ENCODE data around the gene TRIM38. TPM values are rescaled to one million over a fixed set of nuclear protein-coding genes. Genes with fewer than 3 reads are reported as not detected.
"Not testable (repeated sequence)": the region's sequence is repeated elsewhere in the genome, so short reads cannot be mapped to it uniquely, and the experiment has no call there.

TRIM38 gene
- total and polyA plus RNA-seq, 8 donors = 11.9 to 16.5 (median 15.4) TPM

- no peak overlapping the region for H3K4me3 ChIP-seq
- intact Hi-C loops (cut with DNase I) = no loop called here
- no peaks in the 10 kb centered on the region for H3K36me3 ChIP-seq
- H3K4me1 ChIP-seq = no peaks in the 10 kb centered on the region
- ATAC-seq (no peak), DNase-seq (no peak)
- TF ChIP-seq CTCF (IDR thresholded peaks at IDR 0.05) = no peak
- H3K9me3 ChIP-seq = no peaks in the 10 kb centered on the region
- H3K27me3 ChIP-seq = no peaks in the 10 kb centered on the region
- H3K27ac ChIP-seq = no peak overlapping the region
These were observed 23.0 kb upstream of the TRIM38 start for GRCh38 chr6:25939593-25939992.

- ATAC-seq = peak; percentile 57
- Histone ChIP-seq H3K4me1 (no peaks in the 10 kb centered on the region), H3K27me3 (no peaks in the 10 kb centered on the region)
These were observed 19.9 kb upstream of the TRIM38 start for GRCh38 chr6:25942561-25943147.

GRCh38 chr6:25943887-25944286 is 18.7 kb upstream of the TRIM38 start:
- Histone ChIP-seq H3K27ac (no peak overlapping the region), H3K4me1 (no peaks in the 10 kb centered on the region), H3K4me3 (no peak overlapping the region), H3K27me3 (no peaks in the 10 kb centered on the region), H3K9me3 (no peaks in the 10 kb centered on the region), H3K36me3 (no peaks in the 10 kb centered on the region)
- TF ChIP-seq CTCF (IDR thresholded peaks at IDR 0.05) = no peak
- DNase-seq (no peak), ATAC-seq (no peak)
- intact Hi-C loops (cut with DNase I) = no loop called here

More at GRCh38 chr6:25942561-25943147, 19.9 kb upstream of the TRIM38 start:
- intact Hi-C loops (cut with DNase I) = no loop called here
- peak in 1 of 4 donors; percentile 42 for DNase-seq
- H3K4me3 ChIP-seq = no peak overlapping the region
- TF ChIP-seq CTCF (IDR thresholded peaks at IDR 0.05) = peak in 1 of 2 donors; percentile 33
- no peak overlapping the region for H3K27ac ChIP-seq
- H3K36me3 ChIP-seq = no peaks in the 10 kb centered on the region
- H3K9me3 ChIP-seq = no peaks in the 10 kb centered on the region

GRCh38 chr6:25944688-25945574 is 17.7 kb upstream of the TRIM38 start:
- no peak for ATAC-seq
- H3K36me3 ChIP-seq = no peaks in the 10 kb centered on the region
- DNase-seq = no peak
- no peaks in the 10 kb centered on the region for H3K9me3 ChIP-seq
- H3K4me1 ChIP-seq = no peaks in the 10 kb centered on the region
- intact Hi-C loops (cut with DNase I) = no loop called here
- no peak overlapping the region for H3K4me3 ChIP-seq
- no peaks in the 10 kb centered on the region for H3K27me3 ChIP-seq
- H3K27ac ChIP-seq = no peak overlapping the region
- TF ChIP-seq CTCF (IDR thresholded peaks at IDR 0.05) = no peak

GRCh38 chr6:25945738-25946137 is 16.9 kb upstream of the TRIM38 start:
- H3K36me3 ChIP-seq; H3K4me1 ChIP-seq; H3K4me3 ChIP-seq; intact Hi-C loops (cut with DNase I); DNase-seq; H3K27ac ChIP-seq; H3K9me3 ChIP-seq; H3K27me3 ChIP-seq; ATAC-seq: not testable (repeated sequence)

Data from left lung (tissue), 10 donors.